GM13976 (cell line): ENCODE results near the gene PBOV1.

Source experiments
- DNase-seq: peaks from one replicate; pipeline ENCODE4 v3.0.0; 2012; ENCODE audit warnings: low spot score
- CTCF ChIP-seq: IDR thresholded peaks from 2 replicates; pipeline ENCODE4 v1.5.1; 2012; ENCODE audit warnings: borderline replicate concordance, mild to moderate bottlenecking; ENCODE audit not compliant: insufficient read depth; ENCODE audit errors: extremely low read depth, missing control alignments, control extremely low read depth
- in situ Hi-C: fragments of 300-500 bp; cut with MboI; formaldehyde crosslinking; loops from one replicate; pipeline ENCODE4 v1.12.0; 2022; ENCODE audit warnings: low sequenced_read_pairs, mixed read lengths, inconsistent platforms; ENCODE audit not compliant: unreplicated experiment

Gene PBOV1

DNA sequence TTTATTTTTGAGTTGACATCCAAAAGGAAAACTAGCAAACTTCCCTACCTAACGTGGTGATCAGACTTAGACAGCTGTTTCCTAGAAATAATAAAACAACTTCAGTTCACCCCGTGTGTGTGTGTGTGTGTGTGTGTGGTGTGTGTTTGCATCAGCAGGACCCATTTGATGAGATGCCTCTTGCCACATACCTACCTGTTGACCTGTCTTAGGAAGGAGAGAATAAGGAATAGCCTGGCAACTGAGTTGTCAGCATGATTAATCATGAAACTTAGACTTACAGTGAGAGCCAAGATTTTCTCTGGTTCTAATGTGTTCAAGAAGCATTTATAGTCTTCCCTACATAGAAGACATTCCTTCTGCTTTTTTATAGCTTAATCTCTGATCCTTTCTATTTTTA lies 16.1 kb upstream of the PBOV1 start:
- no peak for TF ChIP-seq CTCF
- in situ Hi-C loops = no loop called here
- no peak for DNase-seq

GRCh38 chr6:138231381-138231886 lies 13.1 kb upstream of the PBOV1 start:
- no peak for TF ChIP-seq CTCF
- in situ Hi-C loops = no loop called here
- DNase-seq = no peak

DNA sequence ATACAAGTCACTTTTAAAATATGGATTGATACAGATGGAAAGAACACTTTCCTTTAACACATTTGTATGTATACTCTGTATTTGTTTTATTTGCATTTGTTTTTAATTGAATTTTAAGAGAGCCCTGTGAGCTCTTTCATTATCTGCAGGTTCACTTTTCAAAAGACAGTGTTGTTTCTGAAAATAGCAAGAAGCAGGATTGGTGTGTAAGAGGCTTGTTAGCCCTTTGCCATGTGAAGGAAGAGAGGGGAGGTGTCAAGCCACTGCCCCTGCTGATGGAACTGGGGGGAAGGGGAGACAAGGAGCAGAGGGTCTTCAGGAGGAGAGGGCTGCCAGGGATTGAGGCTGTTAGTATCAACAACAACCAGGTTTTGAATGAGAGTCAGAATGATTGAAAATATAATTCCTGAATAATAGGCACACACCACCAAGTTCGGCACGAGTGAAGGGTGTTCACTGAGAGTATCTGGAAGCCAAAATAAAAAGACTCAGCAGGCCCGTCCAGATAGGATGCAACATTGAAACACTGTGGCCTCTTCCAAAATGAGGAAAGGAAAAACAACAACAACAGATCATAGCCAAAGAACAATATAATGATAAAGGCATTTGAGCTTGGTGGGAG lies 12.6 kb upstream of the PBOV1 start:
- TF ChIP-seq CTCF = no peak
- in situ Hi-C loops = no loop called here
- DNase-seq = no peak

- no peak for DNase-seq
- TF ChIP-seq CTCF = no peak
- in situ Hi-C loops = no loop called here
Observed at GRCh38 chr6:138230221-138230620, 11.9 kb upstream of the PBOV1 start.

DNA sequence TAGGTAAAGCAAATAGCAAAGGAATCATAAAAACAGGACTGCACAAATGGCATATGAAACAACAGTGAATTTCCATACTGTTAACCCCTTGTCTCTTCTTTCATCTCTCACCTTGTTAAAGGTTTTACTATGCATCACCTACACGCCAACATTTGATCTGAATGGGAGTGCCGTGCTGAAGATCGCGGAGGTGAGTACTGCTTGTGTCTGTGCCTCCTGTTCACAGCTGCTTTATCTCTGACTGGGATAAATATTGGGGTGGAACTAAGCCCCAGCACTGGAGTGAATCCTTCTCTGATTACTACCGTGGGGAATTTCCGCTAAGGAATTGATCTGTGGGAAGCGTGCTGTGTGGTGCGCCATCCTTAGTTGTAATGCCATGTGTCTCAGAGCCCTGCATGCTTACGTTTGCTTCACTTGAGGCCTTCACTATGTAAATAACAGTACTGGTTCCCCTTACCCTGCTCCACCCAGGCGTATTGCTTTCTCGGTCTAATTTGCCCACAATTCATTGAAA lies 11.4 kb upstream of the PBOV1 start:
- in situ Hi-C loops = no loop called here
- TF ChIP-seq CTCF = no peak
- DNase-seq = no peak

GRCh38 chr6:138229072-138229471 lies 10.8 kb upstream of the PBOV1 start:
- TF ChIP-seq CTCF = no peak
- in situ Hi-C loops = no loop called here
- DNase-seq = no peak
